Right forelimb (tissue), 1 donor: ENCODE measurements around the gene PAMR1.
A peak's percentile ranks its signal among the peaks of the same experiment; 100 is the strongest.
"Not testable (repeated sequence)": the region's sequence is repeated elsewhere in the genome, so short reads cannot be mapped to it uniquely, and the experiment has no call there.

Experiments used
- DNase-seq: peaks from one replicate; pipeline ENCODE4 v3.0.0-alpha.2; 2018

The PAMR1 gene

DNA sequence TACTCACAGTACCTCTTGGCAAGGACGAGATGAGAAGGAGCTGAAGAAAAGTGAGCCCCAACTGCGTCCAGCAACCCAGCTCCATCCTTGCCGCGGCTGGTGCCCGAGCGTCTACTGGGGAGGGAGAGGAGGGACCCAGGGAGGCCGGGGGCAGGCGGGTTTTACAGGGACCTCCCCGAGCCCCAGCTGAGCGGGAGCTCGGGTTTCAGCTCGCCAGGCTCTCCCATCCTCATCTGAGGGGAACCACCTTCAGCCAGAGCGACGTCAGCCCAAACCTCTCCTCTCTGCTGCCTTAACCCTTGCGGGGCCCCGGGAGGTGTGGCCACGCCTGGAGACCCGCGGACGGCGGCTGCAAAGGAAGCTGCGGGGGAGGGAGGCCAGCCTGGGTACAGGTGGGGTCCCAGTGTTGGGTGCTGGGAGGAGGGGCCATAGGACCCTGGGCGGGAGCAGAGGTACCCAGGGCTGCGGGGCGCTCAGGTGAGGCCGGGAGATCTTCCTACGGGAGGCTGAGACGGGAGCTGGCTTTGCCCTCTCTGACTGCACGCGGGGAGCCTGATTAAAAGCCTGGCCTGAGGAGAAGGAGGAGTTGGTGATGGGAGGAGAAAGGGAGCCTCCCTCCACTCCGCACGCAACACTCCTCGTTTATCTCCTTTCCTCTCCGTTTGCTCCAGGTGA lies at the start of gene PAMR1:
TSS of gene PAMR1 (minus strand) at position 116 of the 675 bp plus-strand sequence. CDS start at position 85, 31 bp downstream.
- peak; percentile 76 for DNase-seq

- DNase-seq = no peak
Observed at GRCh38 chr11:35571696-35572095, 46.3 kb upstream of the PAMR1 start.

DNA sequence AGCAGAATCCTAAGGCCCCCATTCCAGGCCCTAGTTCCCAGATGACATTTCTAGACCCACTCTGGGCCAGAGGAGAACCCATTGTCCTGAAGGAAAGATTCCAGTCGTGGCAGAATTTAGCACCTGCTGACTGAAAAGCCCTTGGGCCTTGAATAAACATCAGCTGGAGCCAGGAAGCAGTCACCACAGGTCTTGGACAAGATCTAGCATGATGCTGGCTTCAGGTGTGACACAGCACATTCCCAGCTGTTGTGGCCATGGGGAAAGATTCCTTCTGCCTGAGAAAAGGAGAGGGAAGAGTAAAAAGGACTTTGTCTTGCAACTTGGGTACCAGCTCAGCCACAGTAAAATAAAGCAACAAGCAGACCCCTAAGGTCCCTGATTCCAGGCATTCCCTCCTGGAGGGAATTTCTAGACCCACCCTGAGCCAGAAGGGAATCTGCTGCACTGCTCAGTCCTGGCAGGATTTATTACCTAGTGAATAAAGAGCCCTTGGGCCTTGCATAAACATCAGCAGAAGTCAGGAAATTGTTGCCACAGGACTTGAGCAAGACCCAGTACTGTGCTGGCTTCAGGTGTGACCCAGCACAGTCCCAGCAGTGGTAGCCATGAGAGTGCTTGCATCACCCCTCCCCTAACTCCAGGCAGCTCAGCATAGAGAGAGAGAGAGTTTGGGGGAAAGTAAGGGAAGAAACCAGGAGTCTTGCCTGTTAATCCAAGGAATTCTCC lies 42.5 kb upstream of the PAMR1 start:
- DNase-seq = no peak

DNA sequence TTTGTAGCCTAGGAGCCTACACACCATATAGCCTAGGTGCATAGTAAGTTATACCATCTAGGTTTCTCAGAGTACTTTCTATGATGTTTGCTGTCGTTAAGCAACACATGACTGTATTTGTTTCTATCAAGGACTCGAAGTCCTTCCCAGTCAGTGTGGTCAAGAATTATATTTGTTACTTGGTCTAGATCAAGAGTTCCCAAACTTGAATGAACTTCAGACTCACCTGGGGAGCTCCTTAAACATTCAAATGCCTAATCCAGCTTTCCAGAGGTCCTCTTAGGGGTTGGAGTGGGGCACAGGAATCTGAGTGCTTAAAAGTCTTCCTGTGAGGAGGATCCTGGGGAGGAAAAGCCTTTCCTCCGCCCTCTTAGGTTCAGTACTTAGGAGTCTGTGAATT lies 41.5 kb upstream of the PAMR1 start:
- DNase-seq = no peak

GRCh38 chr11:35566181-35566580 lies 40.8 kb upstream of the PAMR1 start:
- DNase-seq = no peak

DNA sequence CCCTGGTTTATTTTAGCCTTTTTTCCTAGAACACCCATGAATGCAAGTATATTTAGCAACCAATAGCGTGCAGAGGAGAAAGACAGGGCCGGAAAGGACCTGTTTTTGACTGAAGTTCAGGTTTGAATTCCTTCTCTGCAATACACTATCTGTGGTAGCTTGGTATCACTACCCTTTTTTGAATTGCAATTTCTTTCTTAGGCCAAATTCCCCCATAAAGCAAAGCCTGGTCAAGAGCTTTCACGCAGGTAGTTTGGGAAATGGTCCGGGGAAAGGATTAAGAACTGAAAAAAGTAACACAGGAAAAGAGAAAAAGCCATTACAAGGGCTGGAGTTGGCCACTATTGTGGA lies 38.8 kb upstream of the PAMR1 start:
- DNase-seq = no peak

- DNase-seq = no peak
Observed at GRCh38 chr11:35563484-35564244, 38.2 kb upstream of the PAMR1 start.

DNA sequence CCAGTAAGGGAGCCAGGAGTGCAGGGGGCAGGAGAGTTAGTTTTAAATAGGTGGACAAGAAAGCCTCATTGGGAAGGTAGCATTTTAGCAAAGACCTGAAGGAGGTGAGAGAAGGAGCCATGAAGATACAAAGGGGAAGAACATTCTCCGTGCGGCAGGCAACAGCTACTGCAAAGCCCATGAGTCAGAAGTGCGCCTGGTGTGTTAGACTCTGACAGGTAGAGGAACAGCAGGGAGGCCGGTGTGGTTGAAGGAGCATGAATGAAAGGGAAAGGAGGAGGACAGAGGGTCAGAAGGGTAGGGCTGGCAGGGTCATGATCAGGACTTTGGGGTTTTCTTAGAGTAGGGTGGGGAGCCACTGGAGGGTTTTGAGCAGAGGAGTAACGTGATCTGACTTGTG lies 34.5 kb upstream of the PAMR1 start:
- DNase-seq = no peak

- DNase-seq = no peak
Observed at GRCh38 chr11:35558513-35558912, 33.1 kb upstream of the PAMR1 start.

GRCh38 chr11:35555488-35555887 lies 30.1 kb upstream of the PAMR1 start:
- DNase-seq = no peak

- DNase-seq = no peak
Observed at GRCh38 chr11:35554491-35555437, 29.3 kb upstream of the PAMR1 start.

- no peak for DNase-seq
Observed at GRCh38 chr11:35553831-35554230, 28.4 kb upstream of the PAMR1 start.

DNA sequence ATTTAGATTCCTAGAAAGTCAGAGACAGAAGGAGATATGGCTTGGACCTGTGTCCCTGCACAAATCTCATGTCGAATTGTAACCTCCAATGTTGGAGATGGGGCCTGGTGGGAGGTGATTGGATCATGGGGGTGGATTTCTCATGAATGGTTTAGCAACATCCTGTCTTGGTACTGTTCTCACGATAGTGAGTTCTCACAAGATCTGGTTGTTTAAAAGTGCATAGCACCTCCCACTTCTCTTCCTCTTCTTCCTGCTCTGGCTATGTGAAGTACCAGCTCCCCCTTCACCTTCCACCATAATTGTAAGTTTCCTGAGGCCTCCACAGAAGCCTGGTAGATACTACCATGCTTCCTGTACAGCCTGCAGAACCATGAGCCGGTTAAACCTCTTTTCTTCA lies 27.6 kb upstream of the PAMR1 start:
- DNase-seq = no peak

DNA sequence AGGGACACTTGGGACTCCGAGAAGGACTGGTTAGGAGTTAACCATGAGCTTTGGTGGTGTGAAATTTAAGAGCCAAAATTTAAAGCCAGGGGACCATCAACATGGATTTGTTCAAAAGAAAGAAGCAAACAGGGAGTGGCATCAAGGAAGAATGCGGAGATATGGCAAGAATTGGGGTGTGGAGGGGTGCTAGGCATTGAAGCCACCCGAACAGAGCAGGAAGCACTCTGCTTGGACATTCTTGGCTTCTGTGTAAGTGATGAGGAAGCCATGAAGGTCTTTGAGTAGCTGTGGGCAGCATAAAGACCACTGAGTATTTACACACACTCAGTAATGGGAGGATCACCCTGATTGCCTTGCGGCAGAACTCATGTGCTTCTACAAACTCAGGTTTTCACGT lies 27.2 kb upstream of the PAMR1 start:
- DNase-seq = no peak

DNA sequence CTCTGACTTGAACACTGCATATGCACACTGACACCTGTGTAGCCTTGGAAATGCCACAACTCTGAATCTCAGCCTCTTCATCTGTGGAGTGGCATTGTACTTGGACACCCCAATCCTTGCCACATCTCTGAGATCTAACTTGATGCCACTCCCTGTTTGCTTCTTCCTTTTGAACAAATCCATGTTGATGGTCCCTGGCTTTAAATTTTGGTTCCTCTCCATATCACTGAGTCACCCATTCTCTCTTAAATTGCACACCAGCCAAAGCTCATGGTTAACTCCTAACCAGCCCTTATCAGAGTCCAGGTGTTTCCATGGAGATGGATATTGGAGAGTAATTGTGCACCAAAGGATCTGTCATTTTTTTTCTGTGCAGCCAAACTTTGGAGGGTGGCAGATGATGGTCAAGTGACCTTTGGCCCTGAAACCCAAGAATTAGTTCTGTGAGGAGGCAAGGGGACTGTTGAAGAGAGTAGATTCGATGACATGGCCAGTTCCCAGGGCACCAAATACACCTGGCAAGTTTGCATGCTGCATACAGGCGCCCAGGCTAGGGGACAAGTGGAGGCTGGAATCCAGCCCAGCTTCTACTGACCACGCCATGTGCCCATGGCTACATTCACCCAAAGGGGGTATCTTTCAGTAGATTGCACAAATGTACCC lies 25.1 kb upstream of the PAMR1 start:
- no peak for DNase-seq

DNA sequence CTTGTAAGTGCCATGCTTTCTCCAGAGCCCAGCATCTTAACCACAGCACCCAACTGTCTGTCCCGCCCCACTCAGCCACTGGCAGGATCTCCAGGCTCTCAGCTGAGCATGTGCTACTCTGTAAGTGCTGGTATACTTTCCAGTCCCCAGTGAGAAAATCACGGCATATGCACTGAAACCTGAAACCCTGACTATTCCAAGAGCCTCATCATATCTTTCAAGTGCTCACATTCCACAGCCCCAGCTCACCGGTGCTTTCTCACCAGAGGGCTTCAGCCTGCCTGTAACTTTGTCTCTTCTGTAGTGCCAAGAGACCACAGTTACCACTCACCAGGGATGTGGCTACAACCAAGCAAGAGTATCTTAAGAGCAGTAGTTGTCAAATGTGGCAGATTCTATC lies 24.4 kb upstream of the PAMR1 start:
- no peak for DNase-seq

DNA sequence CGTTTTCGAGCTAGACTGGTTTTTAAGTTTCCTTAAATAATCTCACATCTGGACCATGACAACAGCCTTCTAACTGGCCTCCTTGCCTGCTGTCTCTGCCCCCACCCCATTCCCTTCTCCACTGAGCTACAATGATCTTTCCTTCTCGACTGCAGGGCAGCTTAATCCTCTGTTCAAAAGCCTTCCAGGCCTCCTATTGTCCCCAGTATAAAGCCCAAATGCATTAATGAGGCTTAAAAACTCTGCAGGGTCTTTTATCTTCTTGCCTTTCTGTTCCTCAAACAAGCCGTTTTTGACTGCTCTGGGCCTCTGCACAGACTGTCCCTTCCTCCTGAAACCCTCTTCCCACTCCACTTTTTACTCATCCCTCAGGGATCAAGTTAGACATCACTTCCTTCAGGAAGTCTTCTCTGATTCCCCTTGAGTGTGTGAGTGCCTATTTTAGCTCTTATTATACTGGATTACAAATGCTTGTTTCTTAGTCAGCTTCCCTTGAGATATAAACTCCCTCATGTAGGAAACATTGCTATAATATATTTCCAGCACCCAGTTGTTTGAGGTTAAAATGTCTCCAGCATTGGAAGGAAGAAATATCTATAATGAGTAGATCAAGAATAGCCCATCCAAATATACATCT lies 23.6 kb upstream of the PAMR1 start:
- no peak for DNase-seq

DNA sequence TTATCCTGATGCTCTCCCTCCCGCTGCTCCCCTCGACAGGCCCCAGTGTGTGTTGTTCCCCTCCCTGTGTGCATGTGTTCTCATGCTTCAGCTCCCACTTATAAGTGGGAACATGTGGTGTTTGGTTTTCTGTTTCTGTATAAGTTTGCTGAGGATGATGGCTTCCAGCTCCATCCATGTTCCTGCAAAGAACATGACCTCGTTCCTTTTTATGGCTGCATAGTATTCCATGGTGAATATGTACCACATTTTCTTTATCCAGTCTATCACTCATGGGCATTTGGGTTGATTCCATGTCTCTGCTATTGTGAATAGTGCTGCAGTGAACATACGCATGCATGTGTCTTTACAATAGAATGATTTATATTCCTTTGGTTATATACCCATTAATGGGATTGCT lies 22.6 kb upstream of the PAMR1 start:
- not testable (repeated sequence) for DNase-seq

- no peak for DNase-seq
Observed at GRCh38 chr11:35546317-35546716, 20.9 kb upstream of the PAMR1 start.

DNA sequence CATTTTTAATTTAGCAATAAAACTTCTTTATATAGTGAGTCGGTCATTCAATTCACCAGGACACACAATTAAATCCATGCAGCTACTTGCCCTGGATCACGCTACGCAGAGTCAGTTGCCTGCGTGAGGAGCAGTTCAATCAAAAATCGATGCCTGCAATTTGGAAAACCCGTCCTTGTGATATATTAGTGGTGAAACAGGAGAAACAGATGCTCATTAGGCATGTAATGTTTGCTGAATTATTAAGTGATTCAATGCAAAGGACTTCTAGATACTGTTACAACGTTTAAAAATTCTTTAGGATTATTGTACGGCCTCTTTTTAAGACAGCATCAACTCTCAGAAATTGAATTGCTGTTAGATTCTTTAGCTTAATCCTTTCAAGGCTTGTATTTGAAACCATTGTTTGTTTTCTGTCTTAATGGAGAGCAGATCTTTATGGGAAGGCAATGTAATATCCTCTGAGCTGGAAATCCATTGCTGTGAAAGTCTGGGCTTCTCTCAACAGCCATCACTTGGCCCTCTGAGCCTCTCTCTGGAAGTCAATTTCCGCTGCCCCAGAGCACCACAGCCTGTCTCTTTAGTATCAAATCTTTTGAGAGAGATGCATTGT lies 20.1 kb upstream of the PAMR1 start:
- no peak for DNase-seq

- no peak for DNase-seq
Observed at GRCh38 chr11:35543481-35543880, 18.1 kb upstream of the PAMR1 start.
